Hematopoietic multipotent progenitor cell treated with erythropoietin and hydrocortisone succinate and interleukin-3 and kit ligand, for 4 days (in vitro differentiated cells): ENCODE data around the gene HECTD2.
"Not testable (repeated sequence)": the region's sequence is repeated elsewhere in the genome, so short reads cannot be mapped to it uniquely, and the experiment has no call there.

Experiments used
- DNase-seq: peaks from one replicate; pipeline ENCODE4 v3.0.0-alpha.2; 2015

Gene HECTD2

GRCh38 chr10:91415816-91416215 is 5.7 kb downstream of the HECTD2 start:
- peak; percentile 21 for DNase-seq

DNA sequence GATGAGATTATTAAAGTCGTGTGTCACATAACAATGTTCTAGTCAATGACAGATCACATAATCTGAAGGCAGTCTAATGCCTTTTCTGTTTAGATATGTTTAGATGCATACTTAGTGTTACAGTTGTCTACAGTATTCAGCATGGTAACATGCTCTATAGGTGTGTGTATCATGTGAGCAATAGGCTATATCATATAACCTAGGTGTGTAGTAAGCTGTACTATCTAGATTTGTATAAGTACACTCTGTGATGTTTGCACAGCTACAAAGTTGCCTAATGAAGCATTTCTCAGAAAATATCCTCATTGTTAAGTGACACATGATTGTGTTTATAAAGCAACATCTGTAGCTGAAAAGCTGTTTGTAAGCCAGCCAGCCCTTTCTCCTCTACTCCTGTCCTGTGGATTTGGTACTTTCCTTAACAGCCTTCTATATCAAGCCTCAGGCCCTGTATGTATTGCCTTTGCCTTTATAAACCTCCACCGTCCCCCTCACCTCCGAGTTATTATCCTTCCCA is 6.3 kb downstream of the HECTD2 start:
- no peak for DNase-seq

DNA sequence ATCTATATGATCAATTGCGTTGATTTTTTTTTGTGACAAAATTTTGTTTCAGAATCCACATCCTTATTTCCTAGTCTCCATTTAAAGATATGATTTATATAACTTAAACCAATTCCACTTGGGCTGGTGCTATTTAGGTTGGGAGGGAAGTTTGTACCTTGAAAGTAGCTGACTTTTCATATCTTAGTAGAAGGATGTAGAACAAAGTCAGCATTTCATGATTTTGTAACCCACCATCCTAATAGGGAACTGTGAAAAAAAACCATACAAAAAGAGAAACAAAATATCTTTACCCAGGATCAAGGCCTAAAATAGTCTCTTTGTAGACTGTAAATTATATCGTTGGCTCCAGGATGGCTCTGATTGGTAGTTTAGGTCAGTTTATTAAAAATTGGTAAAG is 8.3 kb downstream of the HECTD2 start:
- DNase-seq = no peak

DNA sequence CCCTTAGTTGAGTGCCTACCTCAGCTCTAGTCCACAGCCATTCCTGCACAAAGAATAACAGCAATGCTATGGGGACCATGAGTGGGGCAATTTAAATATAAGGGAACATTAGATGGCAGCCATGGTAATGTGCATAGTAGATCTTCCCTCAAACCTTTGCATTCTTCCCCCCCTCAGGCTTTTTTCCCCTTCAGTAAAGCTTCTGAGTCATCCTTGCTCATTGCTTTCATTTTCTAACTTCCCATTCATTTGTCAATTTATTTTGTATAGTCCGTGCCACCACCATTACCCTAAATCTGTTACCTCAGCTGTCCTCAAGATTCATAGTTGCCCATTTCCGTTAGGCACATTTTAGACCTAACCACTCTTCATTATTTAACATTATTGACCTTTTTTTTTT is 10.7 kb downstream of the HECTD2 start:
- no peak for DNase-seq

DNA sequence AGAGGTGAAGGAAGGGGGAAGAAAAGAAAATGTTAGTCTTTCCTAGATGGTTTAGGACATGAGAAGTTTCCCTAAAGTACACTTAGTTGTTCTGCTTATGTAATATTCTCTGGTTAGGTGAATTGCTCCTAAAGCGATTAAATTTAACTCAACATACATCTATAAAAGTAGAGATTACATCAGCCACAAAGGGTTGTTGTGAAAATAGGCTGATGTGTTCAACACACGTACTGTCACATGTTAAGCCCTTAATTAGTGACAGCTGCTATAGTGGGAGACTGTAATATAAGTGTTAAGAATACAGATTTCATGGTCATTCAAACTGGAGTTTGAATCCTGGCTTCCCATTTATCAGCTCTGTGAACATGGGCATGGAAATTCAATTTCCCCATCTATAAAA is 12.8 kb downstream of the HECTD2 start:
- DNase-seq = no peak

GRCh38 chr10:91424016-91424415 is 13.9 kb downstream of the HECTD2 start:
- DNase-seq = no peak

DNA sequence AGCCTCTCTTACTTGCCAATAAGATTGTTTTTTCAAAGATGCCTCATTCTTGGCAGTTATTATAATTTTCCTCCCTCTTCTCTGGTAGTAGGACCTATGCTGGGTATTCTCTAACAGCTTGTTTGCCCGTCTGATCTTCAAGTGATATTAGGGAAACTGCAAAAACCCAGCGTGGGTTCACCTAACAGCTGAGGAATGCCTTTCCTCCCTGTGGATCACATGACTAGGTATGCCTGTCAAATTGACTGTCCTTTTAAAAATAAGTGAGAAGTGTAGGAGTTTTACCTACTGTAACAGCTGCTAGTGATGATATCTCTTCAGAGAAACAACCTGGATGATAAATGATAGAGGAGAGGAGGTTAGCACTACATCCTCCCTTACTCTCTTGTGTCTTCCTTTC is 22.0 kb downstream of the HECTD2 start:
- no peak for DNase-seq

- DNase-seq = no peak
Observed at GRCh38 chr10:91433620-91434019, 23.5 kb downstream of the HECTD2 start.

- DNase-seq = no peak
Observed at GRCh38 chr10:91434041-91434440, 23.9 kb downstream of the HECTD2 start.

DNA sequence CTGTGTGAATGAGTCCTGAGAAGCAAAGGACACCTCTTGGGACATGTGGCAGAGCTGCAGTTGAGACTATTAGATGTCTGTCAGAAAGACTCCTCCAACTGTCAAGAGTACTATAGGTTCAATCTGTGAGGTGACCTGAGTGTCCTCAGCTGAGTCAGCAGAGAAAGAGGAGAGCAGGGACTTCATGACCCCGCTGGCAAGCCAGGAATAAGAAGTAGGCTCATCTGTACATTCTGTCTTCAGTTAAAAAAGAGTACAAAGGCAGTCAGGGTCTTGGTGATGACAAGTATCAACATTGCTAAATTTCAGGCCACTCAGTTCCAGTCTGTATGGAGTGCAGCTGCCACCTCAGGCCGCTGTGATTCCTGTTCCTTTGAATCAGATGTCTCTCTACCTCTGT is 25.1 kb downstream of the HECTD2 start:
- no peak for DNase-seq

DNA sequence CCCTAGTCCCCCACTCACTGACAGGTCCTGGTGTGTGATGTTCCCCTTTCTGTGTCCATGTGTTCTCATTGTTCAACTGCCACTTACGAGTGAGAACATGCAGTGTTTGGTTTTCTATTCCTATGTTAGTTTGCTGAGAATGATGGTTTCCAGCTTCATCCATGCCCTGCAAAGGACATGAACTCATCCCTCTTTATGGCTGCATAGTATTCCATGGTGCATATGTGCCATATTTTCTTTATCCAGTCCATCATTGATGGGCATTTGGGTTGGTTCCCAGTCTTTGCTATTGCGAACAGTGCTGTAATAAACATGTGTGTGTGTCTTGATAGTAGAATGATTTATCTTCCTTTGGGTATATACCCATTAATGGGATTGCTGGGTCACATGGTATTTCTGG is 28.1 kb downstream of the HECTD2 start:
- DNase-seq = not testable (repeated sequence)

- DNase-seq = peak; percentile 15
Observed at GRCh38 chr10:91444211-91445182, 34.4 kb downstream of the HECTD2 start.

GRCh38 chr10:91452063-91452462 is 41.9 kb downstream of the HECTD2 start:
- DNase-seq = no peak

- DNase-seq = no peak
Observed at GRCh38 chr10:91453535-91453934, 43.4 kb downstream of the HECTD2 start.

DNA sequence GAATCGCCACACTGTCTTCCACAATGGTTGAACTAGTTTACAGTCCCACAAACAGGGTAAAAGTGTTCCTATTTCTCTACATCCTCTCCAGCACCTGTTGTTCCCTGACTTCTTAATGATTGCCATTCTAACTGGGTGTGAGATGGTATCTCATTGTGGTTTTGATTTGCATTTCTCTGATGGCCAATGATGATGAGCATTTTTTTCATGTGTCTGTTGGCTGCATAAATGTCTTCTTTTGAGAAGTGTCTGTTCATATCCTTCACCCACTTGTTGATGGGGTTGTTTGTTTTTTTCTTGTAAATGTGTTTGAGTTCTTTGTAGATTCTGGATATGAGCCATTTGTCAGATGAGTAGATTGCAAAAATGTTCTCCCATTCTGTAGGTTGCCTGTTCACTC is 45.0 kb downstream of the HECTD2 start:
- not testable (repeated sequence) for DNase-seq

DNA sequence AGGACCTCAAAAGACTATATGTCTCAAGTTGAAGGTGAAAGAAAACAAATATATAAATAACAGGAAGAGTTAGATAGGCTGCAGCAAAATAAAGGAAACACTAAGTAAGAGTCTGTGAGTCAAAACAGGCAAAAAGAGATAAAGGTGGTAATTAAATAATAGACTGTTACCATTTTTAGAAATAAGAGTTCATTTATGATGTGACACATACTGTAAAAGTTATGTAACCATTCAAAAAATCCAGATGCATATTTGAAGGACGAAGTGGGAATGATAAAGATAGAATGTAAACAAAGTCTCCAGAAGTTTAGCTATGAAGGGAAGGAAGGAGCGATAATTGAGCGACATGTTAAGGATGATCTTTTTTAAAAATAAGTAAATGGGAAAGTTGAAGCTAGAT is 50.5 kb downstream of the HECTD2 start:
- no peak for DNase-seq

DNA sequence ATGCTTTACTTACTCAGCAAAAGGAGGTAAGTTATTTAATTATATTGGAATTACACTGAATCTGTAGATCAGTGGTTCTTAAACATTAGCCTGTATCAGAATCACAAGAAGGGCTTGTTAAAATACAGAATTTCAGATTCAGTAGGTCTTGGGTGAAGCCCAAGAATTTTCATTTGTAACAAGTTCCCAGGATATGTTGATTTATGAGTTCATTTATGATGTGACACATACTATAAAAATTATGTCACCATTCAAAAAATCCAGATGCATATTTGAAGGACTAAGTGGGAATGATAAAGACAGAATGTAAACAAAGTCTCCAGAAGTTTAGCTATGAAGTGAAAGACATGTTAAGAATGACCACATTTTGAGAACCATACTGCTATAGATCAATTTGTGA is 52.3 kb downstream of the HECTD2 start:
- no peak for DNase-seq

- no peak for DNase-seq
Observed at GRCh38 chr10:91464500-91464899, 54.4 kb downstream of the HECTD2 start.

GRCh38 chr10:91465261-91465660 is 55.1 kb downstream of the HECTD2 start:
- no peak for DNase-seq

GRCh38 chr10:91467114-91467513 is 57.0 kb downstream of the HECTD2 start:
- DNase-seq = no peak

DNA sequence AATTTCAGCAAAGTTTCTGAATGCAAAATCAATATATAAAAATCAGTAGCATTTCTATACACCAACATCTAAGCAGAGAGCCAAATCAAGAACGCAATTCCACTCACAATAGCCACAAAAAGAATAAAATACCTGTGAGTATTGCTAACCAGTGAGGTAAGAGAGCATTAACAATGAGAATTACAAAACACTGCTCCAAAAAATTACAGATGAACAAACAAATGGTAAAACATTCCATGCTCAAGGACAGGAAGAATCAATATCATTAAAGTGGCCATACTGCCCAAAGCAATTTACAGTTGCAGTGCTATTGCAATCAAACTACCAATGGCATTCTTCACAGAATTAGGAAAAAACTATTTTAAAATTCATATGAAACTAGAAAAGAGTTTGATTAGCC is 61.5 kb downstream of the HECTD2 start:
- no peak for DNase-seq

GRCh38 chr10:91472911-91473310 is 62.8 kb downstream of the HECTD2 start:
- no peak for DNase-seq

DNA sequence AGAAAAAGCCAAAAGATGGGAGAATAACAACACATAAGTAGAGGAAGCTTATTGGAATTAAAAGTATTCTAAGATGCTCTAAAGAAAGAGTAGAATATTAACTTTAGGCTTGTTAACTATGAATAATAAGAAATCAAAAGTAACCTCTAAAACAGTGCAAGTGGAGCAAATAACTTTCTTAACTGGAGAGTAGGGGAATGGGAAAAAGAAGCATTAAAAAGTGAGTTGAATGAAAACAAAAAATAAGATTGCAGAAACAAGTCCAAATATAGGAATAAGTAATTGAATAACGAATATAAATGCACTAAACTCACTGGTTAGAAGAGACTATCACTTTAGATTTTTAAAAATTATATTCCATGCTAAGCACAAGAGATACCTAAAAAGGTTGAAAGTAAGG is 63.9 kb downstream of the HECTD2 start:
- no peak for DNase-seq

DNA sequence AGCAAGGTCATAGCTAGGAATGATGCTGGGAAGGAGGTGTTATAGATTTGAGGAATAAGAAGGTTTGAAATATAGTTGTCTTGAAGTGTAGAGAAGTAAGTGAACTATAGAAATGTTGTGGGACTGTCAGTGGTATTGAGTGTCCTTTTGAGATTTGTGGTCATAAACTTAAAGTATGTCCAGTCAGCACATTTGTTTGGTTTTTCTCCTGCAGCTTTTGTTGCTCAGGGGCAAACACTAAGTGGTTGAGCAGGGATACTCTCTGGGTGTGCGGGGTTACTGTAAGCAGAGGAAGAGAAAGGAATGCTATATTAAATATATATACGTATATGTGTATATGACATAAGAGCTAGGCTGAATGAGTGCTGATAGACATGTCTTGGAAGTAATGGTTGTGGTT is 67.1 kb downstream of the HECTD2 start:
- no peak for DNase-seq

- DNase-seq = no peak
Observed at GRCh38 chr10:91479583-91479982, 69.4 kb downstream of the HECTD2 start.
